Endothelial cell of umbilical vein (primary cell): ENCODE results near the gene B4GALNT3. TPM values are rescaled to one million over a fixed set of nuclear protein-coding genes. Genes with fewer than 3 reads are reported as not detected.

Experiments
- BruUV-seq: library from RNA; stranded (reverse); fragments of 400-500 nt; replicated peaks from 2 replicates; lab custom pipeline; 2021; lab: Mats Ljungman, UMichigan
- CTCF ChIA-PET: fragments of 300-600, 350-600 bp; sonication (Branson Sonifier 250); formaldehyde crosslinking; loops from one replicate; lab custom pipeline; 2021; ENCODE audit warnings: antibody characterized with exemption, inconsistent platforms; lab: Charles Lee
- POLR2A ChIA-PET: fragments of 300-600, 350-600 bp; sonication (Branson Sonifier 250); formaldehyde crosslinking; loops from one replicate; lab custom pipeline; 2021; ENCODE audit warnings: antibody characterized with exemption, inconsistent platforms; lab: Charles Lee
- DNase-seq: peaks from one replicate; pipeline ENCODE4 v3.0.0-alpha.2; 2011; ENCODE audit warnings: low read depth, low spot score
- FAIRE-seq: peaks from 2 replicates; lab custom pipeline; 2011; peaks lifted over from hg19 to GRCh38; lab: Jason Lieb, UNC
- H2AFZ ChIP-seq: 2 replicates; pipeline ENCODE4 v1.6.0; 2012; ENCODE audit warnings: low read depth, low read length, control low read depth, inconsistent platforms
- H3K27ac ChIP-seq: 2 replicates; pipeline ENCODE4 v1.5.1; 2011; ENCODE audit warnings: low read depth, mild to moderate bottlenecking, control low read depth, low read length, moderate library complexity; ENCODE audit not compliant: insufficient read depth
- H3K27me3 ChIP-seq, 2 experiments: 2 replicates each; pipeline versions ENCODE4 v1.6.0 to v1.6.1; 2011; ENCODE audit warnings: low read length in 2 of 2, mixed read lengths in 1 of 2; ENCODE audit not compliant: control insufficient read depth in 2 of 2, insufficient read depth in 2 of 2
- H3K36me3 ChIP-seq, 2 experiments: 2 replicates in 1 of 2; 3 replicates in 1 of 2; pipeline ENCODE4 v1.5.1; 2011; ENCODE audit warnings: low read length in 2 of 2, mild to moderate bottlenecking in 1 of 2, moderate library complexity in 1 of 2; ENCODE audit not compliant: control insufficient read depth in 2 of 2, insufficient read depth in 2 of 2; ENCODE audit errors: extremely low read depth in 1 of 2
- H3K4me1 ChIP-seq: 3 replicates; pipeline ENCODE4 v1.5.1; 2011; ENCODE audit warnings: mild to moderate bottlenecking, low read length; ENCODE audit not compliant: control insufficient read depth, insufficient read depth; ENCODE audit errors: extremely low read depth
- H3K4me2 ChIP-seq: 2 replicates; pipeline ENCODE4 v1.6.1; 2011; ENCODE audit warnings: low read length, control low read depth, mixed read lengths; ENCODE audit not compliant: insufficient read depth
- H3K4me3 ChIP-seq, 3 experiments: fragments of 200-600 bp in 1 of 3; sonication (generic), shearing (Covaris generic) in 1 of 3; replicated peaks in 1 of 3; 2 replicates each; pipeline ENCODE4 v1.5.1; 2011 to 2016; ENCODE audit warnings: control low read depth in 3 of 3, low read length in 3 of 3, mild to moderate bottlenecking in 2 of 3, inconsistent platforms in 1 of 3, low read depth in 1 of 3, moderate library complexity in 1 of 3; ENCODE audit not compliant: insufficient read depth in 1 of 3
- H3K79me2 ChIP-seq: 2 replicates; pipeline ENCODE4 v1.6.0; 2012; ENCODE audit warnings: low read length, inconsistent platforms; ENCODE audit not compliant: control insufficient read depth, insufficient read depth
- H3K9ac ChIP-seq: replicated peaks from 2 replicates; pipeline ENCODE3; 2011; ENCODE audit warnings: low read length, control low read depth; ENCODE audit not compliant: insufficient read depth; ENCODE audit errors: extremely low read depth
- H3K9me1 ChIP-seq: replicated peaks from 3 replicates; pipeline ENCODE4 v1.6.0; 2011; ENCODE audit warnings: mild to moderate bottlenecking, low read length; ENCODE audit not compliant: control insufficient read depth, insufficient read depth; ENCODE audit errors: extremely low read depth
- H3K9me3 ChIP-seq: replicated peaks from 2 replicates; pipeline ENCODE4 v1.5.1; 2012; ENCODE audit warnings: low read length, inconsistent platforms; ENCODE audit not compliant: control insufficient read depth, insufficient read depth
- H4K20me1 ChIP-seq: replicated peaks from 2 replicates; pipeline ENCODE3; 2011; ENCODE audit warnings: mild to moderate bottlenecking, low read length; ENCODE audit not compliant: control insufficient read depth, insufficient read depth; ENCODE audit errors: extremely low read depth
- CTCF ChIP-seq, 2 donors: IDR thresholded peaks; 1 replicate in 1 of 2; 2 replicates in 1 of 2; pipeline ENCODE4 v1.5.1; 2011; ENCODE audit warnings: low read length in 2 of 2, mild to moderate bottlenecking in 2 of 2, moderate library complexity in 2 of 2, control low read depth in 1 of 2, inconsistent platforms in 1 of 2, low read depth in 1 of 2; ENCODE audit not compliant: insufficient read depth in 1 of 2; ENCODE audit errors: extremely low read depth in 1 of 2
- EZH2 ChIP-seq: IDR thresholded peaks from 2 replicates; pipeline ENCODE4 v1.6.1; 2012; ENCODE audit warnings: borderline replicate concordance, low read depth, mild to moderate bottlenecking, moderate library complexity, low read length, inconsistent platforms; ENCODE audit not compliant: severe bottlenecking
- FOS ChIP-seq: IDR thresholded peaks from 2 replicates; pipeline ENCODE4 v1.6.1; 2011; ENCODE audit warnings: mild to moderate bottlenecking, low read length, moderate library complexity, borderline replicate concordance; ENCODE audit not compliant: insufficient read depth
- GATA2 ChIP-seq: IDR thresholded peaks from 2 replicates; pipeline ENCODE4 v1.7.0; 2011; ENCODE audit warnings: low read depth, mild to moderate bottlenecking, moderate library complexity, mixed read lengths, low read length; ENCODE audit not compliant: insufficient read length, insufficient read depth
- JUN ChIP-seq: IDR thresholded peaks from 2 replicates; pipeline ENCODE4 v1.6.1; 2011; ENCODE audit warnings: borderline replicate concordance, low read depth; ENCODE audit not compliant: insufficient read length, insufficient read depth
- MYC ChIP-seq: IDR thresholded peaks from one replicate; pipeline ENCODE4 v1.6.1; 2011; ENCODE audit warnings: mild to moderate bottlenecking, low read depth, low read length
- POLR2A ChIP-seq: IDR thresholded peaks from 2 replicates; pipeline ENCODE4 v1.6.1; 2012; ENCODE audit warnings: low read depth, mild to moderate bottlenecking, control low read depth, low read length
- POLR2AphosphoS5 ChIP-seq: IDR thresholded peaks from 2 replicates; pipeline ENCODE4 v1.6.1; 2012; ENCODE audit warnings: low read depth, mild to moderate bottlenecking, control low read depth, low read length, moderate library complexity; ENCODE audit not compliant: insufficient read depth
- dilution Hi-C: fragments of 300-500 bp; cut with MboI; formaldehyde crosslinking; loops from one replicate; pipeline ENCODE4 v1.15.0; 2019; ENCODE audit warnings: low sequenced_read_pairs; ENCODE audit not compliant: extremely low pct_ligation_motif_present
- intact Hi-C: fragments of 100-400 bp; cut with micrococcal nuclease; formaldehyde crosslinking; loops from one replicate; pipeline ENCODE4 v1.10.0; 2022
- polyA plus RNA-seq, 4 experiments: library from polyadenylated mRNA; depleted of rRNA in 3 of 4; stranded (reverse) in 3 of 4; unstranded in 1 of 4; fragments of >200 nt; gene quantifications; 2 replicates each; pipeline versions ENCODE4 v1.2.1 to v1.2.3, GENCODE V29; 2011 to 2012; ENCODE audit warnings: missing spikeins in 1 of 4
- total RNA-seq: library from RNA; stranded (reverse); gene quantifications from 2 replicates; pipeline ENCODE4 v1.2.3, GENCODE V29; 2021
- TF ChIP-seq, protein P1 (sequence below): IDR thresholded peaks from 2 replicates; pipeline ENCODE4 v1.6.1; 2011; ENCODE audit not compliant: insufficient read depth, insufficient read length

B4GALNT3 gene
- total and polyA plus RNA-seq, 2 donors (not counting 3 experiments of a cell fraction or from before 2014, with no cell fraction given): 0.07 TPM; not detected in 1

- H3K36me3 ChIP-seq: no peaks in the 10 kb centered on the region
- ChIA-PET CTCF (interaction anchor here (1.3 to 2.6 kb wide), 2 partner anchors 16 to 93 kb away, joined by 3 to 12 read pairs; no protein-coding TSS in a partner anchor), POLR2A (no interaction called here)
- FAIRE-seq (no peak), DNase-seq (no peak)
- TF ChIP-seq JUN: no peak
- no peak overlapping the region for H3K4me3 ChIP-seq
- no peak overlapping the region for H3K9ac ChIP-seq
- no peaks in the 10 kb centered on the region for H3K9me1 ChIP-seq
- intact Hi-C loops (no loop called here), dilution Hi-C loops (no loop called here)
- no peaks in the 10 kb centered on the region for H4K20me1 ChIP-seq
- H3K27ac ChIP-seq: no peak overlapping the region
- peaks cover 14 to 17% of the 10 kb centered on the region in 2 experiments for H3K27me3 ChIP-seq
- no TSS peak for BruUV-seq
- no peaks in the 10 kb centered on the region for H3K79me2 ChIP-seq
- H2AFZ ChIP-seq: no peak overlapping the region
- no peak overlapping the region for H3K4me2 ChIP-seq
- H3K9me3 ChIP-seq: no peaks in the 10 kb centered on the region
- H3K4me1 ChIP-seq: peaks cover 15% of the 10 kb centered on the region
Observed at GRCh38 chr12:535396-535795, 75.7 kb downstream of the B4GALNT3 start.

GRCh38 chr12:536751-537245, 77.1 kb downstream of the B4GALNT3 start:
- no peak for DNase-seq
- Histone ChIP-seq H4K20me1 (no peaks in the 10 kb centered on the region), H3K9me1 (no peaks in the 10 kb centered on the region), H3K27me3 (peaks cover 14 to 17% of the 10 kb centered on the region in 2 experiments), H3K9me3 (no peaks in the 10 kb centered on the region), H3K4me2 (no peak overlapping the region), H3K79me2 (no peaks in the 10 kb centered on the region), H3K9ac (no peak overlapping the region), H2AFZ (no peak overlapping the region), H3K27ac (no peak overlapping the region), H3K36me3 (no peaks in the 10 kb centered on the region), H3K4me1 (peaks cover 10% of the 10 kb centered on the region), H3K4me3 (no peak overlapping the region)
- dilution Hi-C loops (no loop called here), intact Hi-C loops (no loop called here)
- ChIA-PET CTCF (interaction anchor here (1.0 to 2.6 kb wide), 5 partner anchors 8 to 95 kb away, joined by 3 to 12 read pairs (median 3); no protein-coding TSS in a partner anchor), POLR2A (no interaction called here)
- BruUV-seq: no TSS peak
- no peak for FAIRE-seq
- TF ChIP-seq MYC (no peak), JUN (no peak), POLR2A (no peak), POLR2AphosphoS5 (no peak), EZH2 (no peak), CTCF (IDR thresholded peaks at IDR 0.05; ENCODE audit: extremely low read depth in 1 of 2, insufficient read depth in 1 of 2, low read depth in 1 of 2, low read length in 2 of 2) (no peak), GATA2 (no peak), FOS (no peak)
- TF ChIP-seq, protein P1, sequence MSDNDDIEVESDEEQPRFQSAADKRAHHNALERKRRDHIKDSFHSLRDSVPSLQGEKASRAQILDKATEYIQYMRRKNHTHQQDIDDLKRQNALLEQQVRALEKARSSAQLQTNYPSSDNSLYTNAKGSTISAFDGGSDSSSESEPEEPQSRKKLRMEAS: no peak
